ENCODE measurements around the gene EEF1AKMT4. TPM values are rescaled to one million over a fixed set of nuclear protein-coding genes. Genes with fewer than 3 reads are reported as not detected.

Gene EEF1AKMT4
- total RNA-seq, 2 experiments from 2014 or later: 18.8 TPM

DNA sequence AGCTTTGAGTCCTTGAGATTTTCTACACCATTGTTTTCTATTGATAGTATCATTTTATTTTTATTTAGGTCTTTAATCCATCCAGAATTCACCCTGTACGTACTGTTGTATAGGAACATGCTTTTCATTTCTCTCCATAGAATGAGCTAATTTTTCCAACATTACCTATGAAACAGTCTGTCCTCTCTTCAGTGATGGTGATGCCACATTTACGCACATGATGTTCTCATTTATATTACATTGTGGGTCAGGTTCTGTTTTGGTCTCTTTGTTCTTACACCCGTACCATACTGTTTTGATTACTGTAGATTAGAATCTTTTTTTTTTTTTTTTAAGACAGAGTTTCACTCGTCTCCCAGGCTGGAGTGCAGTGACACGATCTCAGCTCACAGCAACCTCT lies 37.8 kb upstream of the EEF1AKMT4 start:
- no peaks in the 10 kb centered on the region for H3K9me3 ChIP-seq (ENCODE audit: low read length)
- intact Hi-C loops (cut with micrococcal nuclease; ENCODE audit: unreplicated experiment): no loop called here
- no TSS peak for BruUV-seq (replicated peaks)
- H3K4me1 ChIP-seq (ENCODE audit: insufficient read depth, low read length, poor library complexity, severe bottlenecking): no peaks in the 10 kb centered on the region
- POLR2A ChIA-PET: interaction anchor here (0.5 to 1.5 kb wide), 3 partner anchors 26 to 376 kb away, joined by 3 to 7 read pairs (median 5); partner anchors contain the start of gene ABCF3
- H3K27ac ChIP-seq (ENCODE audit: low read depth, low read length, poor library complexity, severe bottlenecking): no peak overlapping the region
- no peaks in the 10 kb centered on the region for H3K9me2 ChIP-seq (ENCODE audit: insufficient read depth, low read length)
- H3K36me3 ChIP-seq (ENCODE audit: insufficient read depth, low read length): no peaks in the 10 kb centered on the region
- no peak overlapping the region for H3K4me2 ChIP-seq (ENCODE audit: low read length)
- no peaks in the 10 kb centered on the region for H4K20me1 ChIP-seq (ENCODE audit: insufficient read depth, low read length)
- H3K4me3 ChIP-seq (ENCODE audit: low read depth, low read length, poor library complexity, severe bottlenecking): no peak overlapping the region
- TF ChIP-seq CTCF (conservative IDR thresholded peaks at IDR 0.05; ENCODE audit: low read length) (no peak), EZH2phosphoT487 (IDR thresholded peaks at IDR 0.05; ENCODE audit: borderline replicate concordance, low read depth, low read length) (no peak)
- no peak overlapping the region for H2AFZ ChIP-seq (ENCODE audit: low read length)
- H3K79me2 ChIP-seq (ENCODE audit: insufficient read depth, low read depth, low read length): no peaks in the 10 kb centered on the region
- no peak for DNase-seq (ENCODE audit: low spot score)
- CTCF ChIA-PET (ENCODE audit: unreplicated experiment): no interaction called here

GRCh38 chr3:184218814-184219213 lies 30.7 kb upstream of the EEF1AKMT4 start:
- POLR2A ChIA-PET: no interaction called here
- Histone ChIP-seq H3K79me2 (ENCODE audit: insufficient read depth, low read depth, low read length) (no peaks in the 10 kb centered on the region), H3K4me1 (ENCODE audit: insufficient read depth, low read length, poor library complexity, severe bottlenecking) (no peaks in the 10 kb centered on the region), H4K20me1 (ENCODE audit: insufficient read depth, low read length) (no peaks in the 10 kb centered on the region), H3K9me3 (ENCODE audit: low read length) (no peaks in the 10 kb centered on the region), H3K9me2 (ENCODE audit: insufficient read depth, low read length) (no peaks in the 10 kb centered on the region), H3K4me2 (ENCODE audit: low read length) (no peak overlapping the region), H2AFZ (ENCODE audit: low read length) (no peak overlapping the region), H3K27ac (ENCODE audit: low read depth, low read length, poor library complexity, severe bottlenecking) (no peak overlapping the region), H3K4me3 (ENCODE audit: low read depth, low read length, poor library complexity, severe bottlenecking) (no peak overlapping the region), H3K36me3 (ENCODE audit: insufficient read depth, low read length) (no peaks in the 10 kb centered on the region)
- no peak for DNase-seq (ENCODE audit: low spot score)
- BruUV-seq (replicated peaks): no TSS peak
- TF ChIP-seq EZH2phosphoT487 (IDR thresholded peaks at IDR 0.05; ENCODE audit: borderline replicate concordance, low read depth, low read length): no peak
- TF ChIP-seq CTCF (conservative IDR thresholded peaks at IDR 0.05; ENCODE audit: low read length): no peak
- intact Hi-C loops (cut with micrococcal nuclease; ENCODE audit: unreplicated experiment): no loop called here
- CTCF ChIA-PET (ENCODE audit: unreplicated experiment): no interaction called here

GRCh38 chr3:184222521-184222920 lies 27.0 kb upstream of the EEF1AKMT4 start:
- no peak overlapping the region for H3K4me2 ChIP-seq (ENCODE audit: low read length)
- BruUV-seq (replicated peaks): no TSS peak
- H3K27ac ChIP-seq (ENCODE audit: low read depth, low read length, poor library complexity, severe bottlenecking): no peak overlapping the region
- TF ChIP-seq CTCF (conservative IDR thresholded peaks at IDR 0.05; ENCODE audit: low read length) (no peak), EZH2phosphoT487 (IDR thresholded peaks at IDR 0.05; ENCODE audit: borderline replicate concordance, low read depth, low read length) (no peak)
- no peak overlapping the region for H2AFZ ChIP-seq (ENCODE audit: low read length)
- H4K20me1 ChIP-seq (ENCODE audit: insufficient read depth, low read length): no peaks in the 10 kb centered on the region
- CTCF ChIA-PET (ENCODE audit: unreplicated experiment): no interaction called here
- intact Hi-C loops (cut with micrococcal nuclease; ENCODE audit: unreplicated experiment): no loop called here
- no peaks in the 10 kb centered on the region for H3K79me2 ChIP-seq (ENCODE audit: insufficient read depth, low read depth, low read length)
- POLR2A ChIA-PET: interaction anchor here (0.6 to 1.1 kb wide), 2 partner anchors 65 to 117 kb away, joined by 3 to 5 read pairs; no protein-coding TSS in a partner anchor
- no peak for DNase-seq (ENCODE audit: low spot score)
- no peaks in the 10 kb centered on the region for H3K9me3 ChIP-seq (ENCODE audit: low read length)
- no peak overlapping the region for H3K4me3 ChIP-seq (ENCODE audit: low read depth, low read length, poor library complexity, severe bottlenecking)
- no peaks in the 10 kb centered on the region for H3K4me1 ChIP-seq (ENCODE audit: insufficient read depth, low read length, poor library complexity, severe bottlenecking)
- no peaks in the 10 kb centered on the region for H3K9me2 ChIP-seq (ENCODE audit: insufficient read depth, low read length)
- H3K36me3 ChIP-seq (ENCODE audit: insufficient read depth, low read length): no peaks in the 10 kb centered on the region
